ENCODE data around the gene ACOT8.

DNA sequence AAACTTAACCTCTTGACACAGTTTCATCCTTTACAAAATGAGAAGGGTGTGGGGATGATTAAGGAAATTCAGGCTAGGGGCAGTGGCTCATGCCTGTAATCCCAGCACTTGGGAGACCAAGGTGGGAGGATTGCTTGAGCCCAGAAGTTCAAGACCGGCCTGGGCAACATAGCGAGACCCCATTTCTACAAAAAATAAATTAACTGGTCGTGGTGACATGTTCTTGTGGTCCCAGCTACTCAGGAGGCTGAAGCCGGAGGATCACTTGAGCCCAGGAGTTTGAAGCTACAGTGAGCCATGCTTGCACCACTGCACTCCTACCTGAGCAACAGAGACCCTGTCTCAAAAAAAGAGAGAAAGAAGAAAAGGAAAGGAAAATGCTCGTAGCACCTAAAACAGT is 9.3 kb upstream of the ACOT8 start:
- TF ChIP-seq, protein P1, sequence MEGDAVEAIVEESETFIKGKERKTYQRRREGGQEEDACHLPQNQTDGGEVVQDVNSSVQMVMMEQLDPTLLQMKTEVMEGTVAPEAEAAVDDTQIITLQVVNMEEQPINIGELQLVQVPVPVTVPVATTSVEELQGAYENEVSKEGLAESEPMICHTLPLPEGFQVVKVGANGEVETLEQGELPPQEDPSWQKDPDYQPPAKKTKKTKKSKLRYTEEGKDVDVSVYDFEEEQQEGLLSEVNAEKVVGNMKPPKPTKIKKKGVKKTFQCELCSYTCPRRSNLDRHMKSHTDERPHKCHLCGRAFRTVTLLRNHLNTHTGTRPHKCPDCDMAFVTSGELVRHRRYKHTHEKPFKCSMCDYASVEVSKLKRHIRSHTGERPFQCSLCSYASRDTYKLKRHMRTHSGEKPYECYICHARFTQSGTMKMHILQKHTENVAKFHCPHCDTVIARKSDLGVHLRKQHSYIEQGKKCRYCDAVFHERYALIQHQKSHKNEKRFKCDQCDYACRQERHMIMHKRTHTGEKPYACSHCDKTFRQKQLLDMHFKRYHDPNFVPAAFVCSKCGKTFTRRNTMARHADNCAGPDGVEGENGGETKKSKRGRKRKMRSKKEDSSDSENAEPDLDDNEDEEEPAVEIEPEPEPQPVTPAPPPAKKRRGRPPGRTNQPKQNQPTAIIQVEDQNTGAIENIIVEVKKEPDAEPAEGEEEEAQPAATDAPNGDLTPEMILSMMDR (IDR thresholded peaks at IDR 0.05): no peak
- no peak for TF ChIP-seq POLR2A (IDR thresholded peaks at IDR 0.05)
